NCI-H2081 (cell line): ENCODE measurements around the gene NPLOC4.

Source experiments
- DNase-seq, 2 experiments: peaks; one replicate each; lab custom pipeline; 2025; lab: John Stamatoyannopoulos, UW

The NPLOC4 gene

GRCh38 chr17:81546906-81547613 is 89.9 kb downstream of the NPLOC4 start:
- no peak for DNase-seq

GRCh38 chr17:81545160-81545949 is 91.6 kb downstream of the NPLOC4 start:
- DNase-seq: no peak

GRCh38 chr17:81544281-81544974 is 92.5 kb downstream of the NPLOC4 start:
- DNase-seq: no peak

- DNase-seq: no peak
Observed at GRCh38 chr17:81543756-81544155, 93.2 kb downstream of the NPLOC4 start.

GRCh38 chr17:81543339-81543675 is 93.6 kb downstream of the NPLOC4 start:
- DNase-seq: no peak

- no peak for DNase-seq
Observed at GRCh38 chr17:81542431-81543338, 94.2 kb downstream of the NPLOC4 start.

- DNase-seq: no peak
Observed at GRCh38 chr17:81541123-81541522, 95.8 kb downstream of the NPLOC4 start.

GRCh38 chr17:81540676-81541027 is 96.3 kb downstream of the NPLOC4 start:
- DNase-seq: no peak

GRCh38 chr17:81539961-81540675 is 96.8 kb downstream of the NPLOC4 start:
- no peak for DNase-seq

- DNase-seq: no peak
Observed at GRCh38 chr17:81539571-81539900, 97.4 kb downstream of the NPLOC4 start.

- no peak for DNase-seq
Observed at GRCh38 chr17:81538651-81539570, 98.0 kb downstream of the NPLOC4 start.

- DNase-seq: peak; percentile 82 to 94
Observed at GRCh38 chr17:81537856-81538555, 98.9 kb downstream of the NPLOC4 start.

GRCh38 chr17:81537343-81537855 is 99.5 kb downstream of the NPLOC4 start:
- peak; percentile 73 to 93 for DNase-seq

- no peak for DNase-seq
Observed at GRCh38 chr17:81536299-81537290, 100.3 kb downstream of the NPLOC4 start.

GRCh38 chr17:81535480-81536298 is 101.2 kb downstream of the NPLOC4 start:
- no peak for DNase-seq

- DNase-seq: no peak
Observed at GRCh38 chr17:81535007-81535328, 101.9 kb downstream of the NPLOC4 start.
